Renal pelvis (tissue), 4 donors: ENCODE results near the gene PLAAT2. TPM values are rescaled to one million over a fixed set of nuclear protein-coding genes. Genes with fewer than 3 reads are reported as not detected.
"Not testable (repeated sequence)": the region's sequence is repeated elsewhere in the genome, so short reads cannot be mapped to it uniquely, and the experiment has no call there.

Experiments used
- DNase-seq: peaks from one replicate; pipeline ENCODE4 v3.0.0-alpha.2; 2013
- polyA plus RNA-seq, 3 donors: library from polyadenylated mRNA; unstranded; fragments of 120-200 nt; gene quantifications; one replicate each; pipeline ENCODE4 v1.2.1, GENCODE V29; 2013; ENCODE audit not compliant: insufficient read length in 3 of 3

The PLAAT2 gene
- polyA plus RNA-seq, 3 donors, result 0.31 to 0.34 TPM; not detected in 1

DNA sequence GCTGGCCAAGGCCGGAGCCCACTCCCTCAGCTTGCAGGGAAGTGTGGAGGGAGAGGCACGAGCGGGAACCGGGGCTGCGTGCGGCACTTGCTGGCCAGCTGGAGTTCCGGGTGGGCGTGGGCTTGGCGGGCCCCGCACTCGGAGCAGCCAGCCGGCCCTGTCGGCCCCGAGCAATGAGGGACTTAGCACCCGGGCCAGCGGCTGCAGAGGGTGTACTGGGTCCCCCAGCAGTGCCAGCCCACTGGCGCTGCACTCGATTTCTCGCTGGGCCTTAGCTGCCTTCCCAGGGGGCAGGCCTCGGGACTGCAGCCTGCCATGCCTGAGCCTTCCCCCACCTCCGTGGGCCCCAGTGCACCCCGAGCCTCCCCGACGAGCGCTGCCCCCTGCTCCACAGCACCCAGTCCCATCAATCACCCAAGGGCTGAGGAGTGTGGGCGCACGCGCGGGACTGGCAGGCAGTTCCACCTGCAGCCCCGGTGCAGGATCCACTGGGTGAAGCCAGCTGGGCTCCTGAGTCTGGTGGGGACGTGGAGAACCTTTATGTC is 13.0 kb downstream of the PLAAT2 start:
- not testable (repeated sequence) for DNase-seq

DNA sequence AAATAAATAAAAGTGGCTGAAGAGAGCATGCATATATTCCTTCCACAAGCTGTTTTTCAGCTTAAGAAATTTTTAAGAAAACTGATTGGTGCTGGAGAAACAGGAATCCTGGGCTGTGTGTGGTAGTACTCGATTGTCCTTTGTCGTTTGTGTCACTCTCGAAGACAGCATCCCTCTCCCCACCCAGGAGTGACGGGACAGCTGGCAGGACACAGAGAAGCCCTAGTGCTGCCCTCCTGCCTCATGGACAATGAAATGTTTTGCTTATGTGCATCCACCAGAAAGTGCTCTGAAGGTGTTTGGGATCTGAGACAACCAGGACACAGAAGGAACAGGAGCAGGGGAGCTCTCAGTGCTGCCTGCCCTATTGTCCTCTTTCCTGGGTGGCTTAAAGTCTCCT is 13.8 kb downstream of the PLAAT2 start:
- DNase-seq, result no peak

DNA sequence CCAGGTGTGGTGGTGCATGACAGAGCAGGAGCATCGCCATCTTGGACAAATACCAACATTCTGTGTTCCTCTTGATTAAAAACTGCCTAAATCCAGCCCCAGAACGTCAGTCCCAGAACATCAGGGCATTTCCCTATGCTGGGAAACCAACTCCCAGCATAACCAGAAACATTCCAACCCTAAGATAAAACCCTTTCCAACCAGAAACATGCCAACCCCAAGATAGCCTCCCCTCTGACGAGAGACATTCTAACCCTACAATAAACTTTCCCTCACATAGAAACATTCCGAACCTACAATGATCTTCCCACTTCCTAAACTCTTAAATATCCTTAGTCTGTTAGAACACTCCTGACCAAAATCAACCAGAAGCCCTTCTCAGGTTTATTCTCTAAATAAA is 15.0 kb downstream of the PLAAT2 start:
- DNase-seq, result no peak

DNA sequence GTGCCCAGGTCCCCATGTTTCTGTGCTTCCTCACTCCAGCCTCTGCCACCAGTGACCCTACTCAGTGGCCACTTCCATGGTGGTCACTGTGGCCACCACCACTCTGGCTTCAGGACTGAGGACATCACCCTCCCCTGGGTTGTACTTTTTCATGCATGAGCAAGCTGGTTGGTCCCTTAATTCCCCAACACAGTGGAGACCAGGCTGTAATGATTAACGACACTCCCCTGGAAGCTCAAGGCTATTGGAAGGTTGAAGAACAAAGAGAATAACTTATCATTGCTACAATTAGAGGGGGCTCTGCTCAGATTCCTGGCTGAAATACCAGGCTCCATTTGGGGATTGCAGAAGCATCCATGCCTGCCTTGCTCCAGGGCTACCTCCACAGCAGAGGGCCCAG is 16.1 kb downstream of the PLAAT2 start:
- no peak for DNase-seq

DNA sequence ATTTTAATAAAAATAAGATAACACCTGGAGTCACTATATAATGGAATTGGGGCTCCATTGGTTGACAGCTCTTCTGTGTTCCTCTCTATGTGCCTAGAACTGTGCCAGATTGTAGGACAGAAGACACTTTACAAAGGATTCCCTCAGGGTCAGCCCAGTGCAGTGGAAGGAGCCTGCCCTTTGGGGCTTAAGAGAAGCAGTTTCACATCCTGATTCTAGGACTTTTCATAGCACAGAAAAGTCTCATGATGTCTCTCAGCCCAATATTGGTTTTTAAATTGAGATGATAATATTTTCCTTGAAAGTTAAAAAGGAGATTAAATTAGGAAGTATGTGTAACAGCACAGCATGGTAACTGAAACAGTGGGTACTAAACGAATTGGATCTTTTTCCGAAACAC is 19.5 kb downstream of the PLAAT2 start:
- no peak for DNase-seq

DNA sequence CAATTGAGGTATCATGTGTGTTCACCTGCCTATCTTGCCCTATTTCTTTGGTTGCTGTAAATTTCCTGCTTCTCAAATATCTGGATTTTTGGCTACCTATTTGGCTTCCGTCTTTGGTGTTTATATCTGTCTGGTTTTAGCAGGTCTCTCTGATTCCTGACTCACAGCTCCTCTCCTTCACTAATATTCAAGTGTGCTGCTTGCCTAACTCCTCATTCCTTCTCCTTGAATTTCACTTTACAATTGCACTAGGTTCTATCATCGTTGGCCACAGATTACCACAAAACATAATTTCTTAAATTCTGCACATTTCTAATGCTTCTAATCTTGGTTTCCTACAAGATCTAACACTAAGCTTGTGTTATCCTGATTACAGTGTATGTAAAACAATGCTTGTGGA is 20.7 kb downstream of the PLAAT2 start:
- not testable (repeated sequence) for DNase-seq

DNA sequence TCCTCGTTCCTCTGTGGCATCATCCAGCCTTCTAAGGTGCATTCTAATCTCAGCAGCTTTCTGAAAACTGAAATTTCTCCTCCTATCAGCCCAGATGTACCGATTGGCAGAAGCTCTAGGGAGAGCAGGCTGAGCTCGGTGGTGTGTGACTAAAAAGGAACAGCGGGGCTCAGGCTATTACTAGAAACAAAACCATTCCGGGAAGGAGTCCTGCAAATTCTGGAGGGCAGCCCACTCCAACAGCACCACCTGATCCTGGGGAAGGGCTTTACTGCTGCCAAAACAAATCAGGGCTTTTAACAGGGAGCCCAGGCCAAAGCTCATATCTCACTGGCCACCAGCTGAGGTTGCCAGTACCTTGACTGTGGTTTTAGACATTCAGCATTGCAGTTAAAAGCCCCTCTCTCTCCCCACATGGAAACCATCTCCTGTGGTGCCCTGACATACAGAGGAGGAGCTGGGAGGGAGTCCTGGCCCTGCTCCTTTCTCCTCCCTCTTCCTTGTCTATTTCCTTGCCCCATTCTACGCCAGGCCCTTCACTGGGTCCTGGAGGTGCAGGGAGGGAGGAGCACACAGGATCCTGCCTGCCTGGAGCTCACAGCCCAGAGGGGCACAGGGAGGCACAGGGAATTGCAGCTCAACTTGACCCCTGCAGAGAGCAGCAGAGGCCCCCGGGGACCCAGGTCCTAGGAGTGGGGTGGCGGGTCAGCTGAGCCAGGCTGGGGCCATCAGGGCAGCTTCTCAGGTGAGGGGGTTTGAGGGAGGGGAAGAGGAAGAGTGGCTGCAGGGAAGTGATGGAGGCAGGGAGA is 25.7 kb downstream of the PLAAT2 start:
- peak; percentile 21 for DNase-seq

DNA sequence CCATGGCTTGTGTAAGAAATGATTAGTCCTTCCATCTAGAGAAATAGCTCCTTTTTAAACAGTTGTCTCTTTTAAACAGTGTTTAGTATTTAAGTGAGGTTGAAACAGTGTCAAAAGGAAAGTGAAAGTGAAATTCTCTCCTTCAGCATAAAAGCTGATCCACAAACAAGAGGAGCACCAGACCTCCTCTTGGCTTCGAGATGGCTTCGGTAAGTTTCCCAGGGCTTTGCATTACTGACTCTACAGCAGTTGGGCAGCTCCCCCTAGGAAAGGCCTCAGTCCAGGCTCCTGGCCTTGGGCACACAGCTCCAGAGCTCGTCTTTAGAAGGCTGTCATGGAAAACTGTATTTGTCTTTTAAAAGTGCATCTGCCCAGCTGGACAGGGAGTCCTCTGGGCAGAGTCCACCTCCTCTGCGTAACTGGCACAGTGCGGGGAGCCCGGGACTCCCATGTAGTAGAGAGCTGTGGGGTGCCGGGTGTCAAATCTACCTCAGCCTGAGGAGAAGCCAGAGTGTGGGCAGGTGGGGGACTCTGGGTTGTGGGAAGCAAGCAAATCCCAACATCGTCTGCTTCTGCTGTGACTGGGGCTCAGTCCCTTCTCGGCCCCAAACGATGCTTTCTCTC is 26.4 kb downstream of the PLAAT2 start, which contains the start of gene PLAAT4:
TSS of gene PLAAT4 (plus strand) at position 140 of the 624 bp plus-strand sequence. CDS start at position 201, 61 bp downstream.
- DNase-seq, result peak; percentile 39

DNA sequence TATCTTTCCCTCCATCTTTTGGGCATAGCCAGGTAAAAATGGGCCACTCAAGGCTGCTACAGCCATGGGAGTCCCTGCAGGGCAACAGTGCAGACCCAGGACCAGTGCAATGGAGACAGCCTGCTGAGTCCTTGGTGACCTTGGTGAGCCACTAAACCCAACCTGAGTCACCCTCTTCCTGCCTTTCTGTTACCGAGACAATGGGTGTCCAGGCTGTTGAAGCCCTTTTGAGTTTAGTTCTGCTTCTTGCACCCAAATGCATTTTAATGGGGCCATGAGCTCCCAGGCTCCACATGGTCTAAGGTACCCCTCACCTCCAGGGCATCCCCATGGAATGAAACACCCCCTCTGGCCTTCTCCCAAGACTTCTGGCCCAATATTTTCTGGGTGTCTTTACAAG is 27.4 kb downstream of the PLAAT2 start:
- DNase-seq, result no peak

DNA sequence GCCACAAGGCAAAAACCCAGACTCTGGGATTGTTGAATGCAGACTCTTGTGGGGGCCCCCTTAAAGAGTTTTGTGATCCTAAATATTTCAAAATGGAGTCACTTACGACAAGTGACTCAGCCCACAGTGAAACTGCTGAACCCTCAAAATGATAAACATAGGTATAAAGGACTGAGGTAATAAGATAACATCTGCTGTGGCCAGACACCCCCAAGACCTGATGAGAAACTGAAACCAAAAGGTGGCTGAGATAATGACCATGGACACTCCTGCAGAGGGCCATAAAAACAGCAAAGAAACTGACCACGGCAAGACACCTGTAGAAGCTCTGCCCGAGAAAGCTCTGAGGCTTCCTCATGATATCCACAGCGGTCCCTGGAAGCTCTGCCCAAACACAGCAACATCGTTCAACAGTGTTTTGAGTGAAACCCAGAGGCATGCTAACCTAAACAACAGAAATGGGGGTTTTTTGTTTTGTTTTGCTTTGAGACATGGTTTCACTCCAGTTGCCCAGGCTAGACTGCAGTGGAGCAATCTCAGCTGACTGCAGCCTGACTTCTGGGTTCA is 28.2 kb downstream of the PLAAT2 start:
- DNase-seq, result no peak

DNA sequence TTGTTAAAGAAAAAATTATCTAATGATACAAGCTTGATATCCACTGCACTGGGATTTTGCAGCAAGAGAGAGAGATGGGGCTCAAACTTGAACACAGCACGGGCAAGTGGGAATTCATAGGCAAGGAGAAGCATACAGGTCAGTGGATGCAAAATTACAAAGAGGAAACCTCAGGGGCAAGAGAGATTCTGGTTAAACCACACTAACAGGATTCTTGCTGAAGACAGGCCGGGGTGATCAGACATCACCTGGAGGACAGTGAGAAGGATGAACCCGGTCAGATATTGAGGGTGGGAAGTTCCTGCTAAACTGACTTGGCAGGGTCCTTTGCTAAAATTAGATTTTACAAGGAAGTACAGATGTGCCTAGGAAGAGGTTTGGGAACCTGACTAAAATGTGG is 29.1 kb downstream of the PLAAT2 start:
- no peak for DNase-seq

DNA sequence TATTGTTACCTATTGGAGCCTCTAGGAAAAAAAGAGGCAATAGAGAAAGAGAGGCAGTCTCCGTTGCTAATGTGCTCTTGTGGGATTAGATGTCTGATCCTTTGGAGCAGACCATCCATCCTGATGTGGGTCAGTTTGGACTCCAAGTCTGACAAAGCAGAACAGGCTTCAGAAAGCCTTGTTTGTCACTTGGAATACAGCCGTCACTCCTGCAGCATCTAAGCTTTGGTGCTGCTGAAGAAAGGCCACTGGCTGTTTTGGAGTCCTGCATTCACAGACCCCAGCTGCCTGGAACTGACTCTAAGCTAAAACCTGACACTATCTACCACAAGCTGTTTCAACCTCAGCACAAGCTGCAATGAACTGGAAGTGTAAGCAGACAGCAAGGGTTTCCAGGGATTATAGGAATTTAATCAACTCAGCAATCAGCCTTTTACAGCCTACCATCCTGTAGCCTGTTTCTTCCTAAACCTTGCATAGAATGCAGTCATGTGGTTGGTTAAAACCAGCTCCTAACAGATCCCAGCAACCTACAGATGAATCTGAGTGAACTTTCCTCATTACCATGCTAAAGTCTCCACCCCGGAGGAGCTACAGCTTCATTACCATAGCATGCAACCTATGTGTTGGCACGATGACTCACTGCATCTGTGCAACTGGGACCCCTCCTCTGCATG is 30.2 kb downstream of the PLAAT2 start:
- DNase-seq, result no peak

DNA sequence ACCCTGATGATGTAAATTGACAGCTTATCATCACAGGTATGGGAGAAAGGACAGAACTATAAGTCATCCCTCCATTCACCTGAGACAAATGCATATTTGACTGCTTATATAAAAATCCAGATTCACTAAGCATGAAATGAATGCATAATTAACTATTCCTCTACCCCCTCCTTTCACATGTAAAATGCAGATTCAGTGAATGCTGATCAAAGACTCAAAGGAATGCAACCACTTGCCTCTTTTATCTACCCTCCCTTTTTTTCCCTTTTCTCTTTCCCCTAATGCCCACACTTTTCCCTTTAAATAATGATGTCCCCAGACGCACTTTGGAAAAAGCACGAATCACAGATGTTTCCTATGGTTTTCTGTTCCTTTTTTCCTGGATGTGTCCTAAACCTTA is 31.1 kb downstream of the PLAAT2 start:
- DNase-seq, result no peak

DNA sequence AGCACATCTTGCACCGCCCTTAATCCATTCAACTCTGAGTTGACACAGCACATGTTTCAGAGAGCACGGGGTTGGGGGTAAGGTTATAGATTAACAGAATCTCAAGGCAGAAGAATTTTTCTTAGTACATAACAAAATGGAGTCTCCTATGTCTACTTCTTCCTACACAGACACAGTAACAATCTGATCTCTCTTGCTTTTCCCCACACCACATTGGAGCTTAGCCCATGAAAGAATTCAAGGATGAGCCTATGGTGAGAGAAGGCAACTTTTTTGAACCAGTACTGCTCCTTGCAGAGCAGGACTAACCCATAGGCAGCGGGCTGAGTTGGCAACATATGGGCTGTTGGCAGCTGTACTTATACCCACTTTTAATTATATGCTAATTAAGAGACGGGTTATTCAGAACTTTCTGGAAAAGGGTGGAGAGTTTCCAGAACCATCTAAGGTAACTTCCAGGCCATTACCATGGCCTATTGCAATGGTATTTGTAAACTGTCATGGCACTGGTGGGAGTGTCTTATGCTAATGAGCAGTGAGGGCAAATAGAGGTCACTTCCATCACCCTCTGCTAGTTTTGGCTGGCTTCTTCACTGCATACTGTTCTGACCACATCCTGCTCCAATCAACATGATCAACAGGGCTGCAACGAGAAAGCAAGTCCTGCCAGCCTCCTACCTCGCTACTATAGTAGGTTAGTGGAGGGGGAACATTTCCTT is 31.9 kb downstream of the PLAAT2 start:
- DNase-seq, result not testable (repeated sequence)

DNA sequence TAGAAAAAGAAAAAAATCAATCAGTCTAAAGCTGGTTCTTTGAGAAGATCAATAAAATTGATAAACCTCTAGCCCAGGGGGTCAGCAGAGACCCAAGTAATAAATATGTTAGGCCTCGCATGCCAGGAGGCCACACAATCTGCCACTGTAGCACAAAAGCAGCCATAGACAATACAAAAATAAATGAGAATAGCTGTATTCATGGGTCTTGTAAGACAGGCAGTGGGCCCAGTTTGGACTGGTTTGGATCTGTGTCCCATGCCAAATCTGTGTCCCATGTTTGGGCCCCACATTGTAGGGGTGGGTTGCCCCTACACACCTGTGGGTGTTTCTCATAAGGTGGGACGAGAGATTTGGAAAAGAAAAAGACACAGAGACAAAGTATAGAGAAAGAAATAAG is 33.2 kb downstream of the PLAAT2 start:
- DNase-seq, result no peak

DNA sequence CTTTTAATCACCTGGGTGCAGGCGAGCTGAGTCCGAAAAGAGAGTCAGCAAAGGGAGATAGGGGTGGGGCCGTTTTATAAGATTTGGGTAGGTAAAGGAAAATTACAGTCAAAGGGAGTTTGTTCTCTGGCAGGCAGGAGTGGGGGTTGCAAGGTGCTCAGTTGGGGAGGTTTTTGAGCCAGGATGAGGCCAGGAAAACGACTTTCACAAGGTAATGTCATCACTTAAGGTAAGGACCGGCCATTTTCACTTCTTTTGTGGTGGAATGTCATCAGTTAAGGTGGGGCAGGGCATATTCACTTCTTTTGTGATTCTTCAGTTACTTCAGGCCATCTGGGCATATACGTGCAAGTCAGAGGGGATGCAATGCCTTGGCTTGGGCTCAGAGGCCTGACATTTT is 33.8 kb downstream of the PLAAT2 start:
- DNase-seq, result not testable (repeated sequence)

DNA sequence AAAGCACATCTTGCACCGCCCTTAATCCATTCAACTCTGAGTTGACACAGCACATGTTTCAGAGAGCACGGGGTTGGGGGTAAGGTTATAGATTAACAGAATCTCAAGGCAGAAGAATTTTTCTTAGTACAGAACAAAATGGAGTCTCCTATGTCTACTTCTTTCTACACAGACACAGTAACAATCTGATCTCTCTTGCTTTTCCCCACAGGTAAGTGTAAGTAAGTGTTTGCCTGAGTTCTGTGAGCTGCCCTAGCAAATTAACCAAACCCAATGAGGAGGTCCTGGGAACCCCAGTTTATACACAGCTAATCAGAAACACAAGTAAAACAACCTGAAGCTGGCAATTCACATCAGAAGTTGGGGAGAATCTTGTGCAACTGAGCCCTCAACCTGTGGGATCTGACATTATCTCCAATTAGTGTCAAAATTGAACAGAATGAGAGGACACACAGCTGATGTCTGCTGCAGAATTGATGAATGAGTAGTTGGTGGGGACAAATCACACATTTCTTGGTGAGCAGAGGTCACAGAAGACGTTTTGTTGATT is 34.4 kb downstream of the PLAAT2 start:
- DNase-seq, result not testable (repeated sequence)

DNA sequence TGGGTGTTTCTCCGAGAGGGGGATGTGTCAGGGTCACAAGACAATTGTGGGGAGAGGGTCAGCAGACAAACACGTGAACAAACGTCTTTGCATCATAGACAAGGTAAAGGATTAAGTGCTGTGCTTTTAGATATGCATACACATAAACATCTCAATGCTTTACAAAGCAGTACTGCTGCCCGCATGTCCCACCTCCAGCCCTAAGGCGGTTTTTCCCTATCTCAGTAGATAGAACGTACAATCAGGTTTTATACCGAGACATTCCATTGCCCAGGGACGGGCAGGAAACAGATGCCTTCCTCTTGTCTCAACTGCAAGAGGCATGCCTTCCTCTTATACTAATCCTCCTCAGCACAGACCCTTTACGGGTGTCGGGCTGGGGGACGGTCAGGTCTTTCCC is 35.0 kb downstream of the PLAAT2 start:
- DNase-seq, result not testable (repeated sequence)

DNA sequence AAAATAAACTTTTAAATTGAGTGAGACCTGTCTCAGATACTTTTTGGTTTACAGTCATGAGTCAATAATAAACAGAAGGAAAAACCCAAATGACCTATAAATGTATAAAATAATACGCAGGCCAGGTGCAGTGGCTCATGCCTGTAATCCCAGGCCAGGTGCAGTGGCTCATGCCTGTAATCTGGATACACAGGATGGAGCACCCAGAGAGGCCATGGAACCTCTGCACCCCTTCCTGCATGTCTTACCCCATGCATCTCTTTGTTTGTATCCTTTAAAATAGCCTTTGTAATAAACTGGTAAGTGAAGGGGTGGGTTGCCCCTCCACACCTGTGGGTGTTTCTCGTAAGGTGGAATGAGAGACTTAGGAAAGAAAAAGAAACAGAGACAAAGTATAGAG is 35.5 kb downstream of the PLAAT2 start:
- DNase-seq, result no peak

DNA sequence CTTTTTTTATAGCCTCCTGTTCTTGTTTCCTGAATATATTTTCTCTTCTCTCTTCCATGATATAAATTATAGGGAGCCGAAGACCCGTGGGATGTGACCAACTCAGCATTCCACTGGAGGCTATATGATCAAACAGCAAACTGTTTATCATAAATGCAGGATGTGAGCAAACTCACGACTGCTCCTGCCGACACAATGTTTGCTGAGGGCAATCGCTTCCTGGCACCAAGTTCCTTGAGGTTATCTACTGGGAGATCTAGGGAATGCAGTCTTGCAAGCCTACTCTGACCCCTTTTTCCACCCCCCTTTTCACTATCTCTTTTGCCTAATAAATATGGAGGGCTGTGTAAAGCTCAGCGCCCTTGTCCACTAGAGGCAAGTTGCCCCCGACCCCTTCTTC is 40.0 kb downstream of the PLAAT2 start:
- DNase-seq, result no peak

DNA sequence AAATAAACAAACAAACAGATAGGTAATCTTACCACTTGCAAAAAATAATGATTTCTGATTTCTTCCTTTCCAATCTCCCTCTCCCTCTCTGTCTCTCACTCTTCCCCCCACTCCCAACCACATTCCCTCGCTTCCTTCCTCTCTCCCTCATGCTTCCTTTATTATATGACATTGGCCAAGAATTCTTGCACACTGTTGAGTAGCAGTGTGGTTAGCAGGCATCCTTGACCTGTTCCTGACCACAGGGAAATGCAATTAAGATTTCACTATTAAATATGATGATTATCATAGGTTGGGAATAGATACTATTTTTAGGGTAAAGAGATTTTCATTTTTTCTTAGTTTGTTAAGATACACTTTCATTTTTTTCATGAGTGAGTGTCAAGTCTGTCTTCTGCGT is 41.3 kb downstream of the PLAAT2 start:
- DNase-seq, result no peak
